ENCODE measurements around the gene C2CD4D.
A peak's percentile ranks its signal among the peaks of the same experiment; 100 is the strongest.

C2CD4D gene

GRCh38 chr1:151814971-151815545 is 24.6 kb downstream of the C2CD4D start:
- Histone ChIP-seq H3K36me3 (ENCODE audit: control insufficient read depth in 1 of 2, insufficient read depth in 2 of 2, low read depth in 1 of 2, low read length in 2 of 2) (no peaks in the 10 kb centered on the region), H3K4me3 (ENCODE audit: insufficient read depth in 1 of 2, low read depth in 1 of 2, low read length in 2 of 2) (no peak overlapping the region), H3K27me3 (ENCODE audit: control insufficient read depth in 1 of 2, insufficient read depth in 1 of 2, low read length in 2 of 2) (peaks cover 55 to 69% of the 10 kb centered on the region in 2 experiments), H2BK15ac (ENCODE audit: low read depth, poor library complexity, severe bottlenecking) (peak overlapping the region; percentile 8), H4K8ac (ENCODE audit: low read length) (no peak overlapping the region), H2BK12ac (ENCODE audit: low read length in 2 of 2) (no peak overlapping the region), H3K23ac (ENCODE audit: low read length in 2 of 2) (no peak overlapping the region), H3K14ac (ENCODE audit: low read length in 2 of 2) (no peak overlapping the region), H3K4ac (ENCODE audit: low read depth in 1 of 2, low read length in 2 of 2) (no peak overlapping the region), H2AFZ (ENCODE audit: low read depth, low read length) (no peak overlapping the region), H3K9me3 (ENCODE audit: control insufficient read depth, low read length) (no peaks in the 10 kb centered on the region), H2BK120ac (ENCODE audit: low read depth, low read length) (no peak overlapping the region), H3K4me1 (ENCODE audit: control insufficient read depth, insufficient read depth, low read depth, low read length) (no peaks in the 10 kb centered on the region), H2BK5ac (ENCODE audit: low read depth, low read length, poor library complexity, severe bottlenecking) (no peak overlapping the region), H4K91ac (ENCODE audit: low read length) (no peak overlapping the region), H3K9ac (ENCODE audit: low read length) (no peak overlapping the region), H3K4me2 (ENCODE audit: low read length, poor library complexity, severe bottlenecking) (no peak overlapping the region), H3K27ac (ENCODE audit: low read length, poor library complexity, severe bottlenecking) (no peak overlapping the region), H3K79me1 (replicated peaks; ENCODE audit: low read length, poor library complexity, severe bottlenecking) (no peaks in the 10 kb centered on the region), H2AK5ac (ENCODE audit: low read length, severe bottlenecking) (no peak overlapping the region), H3K18ac (ENCODE audit: low read depth in 1 of 2, low read length in 2 of 2) (no peak overlapping the region)
- DNase-seq, result no peak
- WGBS, result 74% methylated on average over 8 of the region's 8 CpGs

- Histone ChIP-seq H3K4me3 (ENCODE audit: insufficient read depth in 1 of 2, low read depth in 1 of 2, low read length in 2 of 2) (no peak overlapping the region), H2BK12ac (ENCODE audit: low read length in 2 of 2) (no peak overlapping the region), H2BK15ac (ENCODE audit: low read depth, poor library complexity, severe bottlenecking) (no peak overlapping the region), H3K9me3 (ENCODE audit: control insufficient read depth, low read length) (no peaks in the 10 kb centered on the region), H3K4me1 (ENCODE audit: control insufficient read depth, insufficient read depth, low read depth, low read length) (no peaks in the 10 kb centered on the region), H3K14ac (ENCODE audit: low read length in 2 of 2) (no peak overlapping the region), H3K27me3 (ENCODE audit: control insufficient read depth in 1 of 2, insufficient read depth in 1 of 2, low read length in 2 of 2) (peaks cover 57 to 63% of the 10 kb centered on the region in 2 experiments), H4K91ac (ENCODE audit: low read length) (no peak overlapping the region), H3K27ac (ENCODE audit: low read length, poor library complexity, severe bottlenecking) (no peak overlapping the region), H4K8ac (ENCODE audit: low read length) (no peak overlapping the region), H2BK120ac (ENCODE audit: low read depth, low read length) (no peak overlapping the region), H3K18ac (ENCODE audit: low read depth in 1 of 2, low read length in 2 of 2) (no peak overlapping the region), H3K4ac (ENCODE audit: low read depth in 1 of 2, low read length in 2 of 2) (no peak overlapping the region), H2BK5ac (ENCODE audit: low read depth, low read length, poor library complexity, severe bottlenecking) (no peak overlapping the region), H3K23ac (ENCODE audit: low read length in 2 of 2) (no peak overlapping the region), H3K79me1 (replicated peaks; ENCODE audit: low read length, poor library complexity, severe bottlenecking) (no peaks in the 10 kb centered on the region), H3K9ac (ENCODE audit: low read length) (no peak overlapping the region), H3K4me2 (ENCODE audit: low read length, poor library complexity, severe bottlenecking) (no peak overlapping the region), H2AFZ (ENCODE audit: low read depth, low read length) (no peak overlapping the region), H2AK5ac (ENCODE audit: low read length, severe bottlenecking) (no peak overlapping the region), H3K36me3 (ENCODE audit: control insufficient read depth in 1 of 2, insufficient read depth in 2 of 2, low read depth in 1 of 2, low read length in 2 of 2) (no peaks in the 10 kb centered on the region)
- DNase-seq, result no peak
- 77% methylated on average over 15 of the region's 15 CpGs for WGBS
Observed at GRCh38 chr1:151814426-151814825, 25.2 kb downstream of the C2CD4D start.

GRCh38 chr1:151813271-151813977 is 26.2 kb downstream of the C2CD4D start:
- H3K36me3 ChIP-seq (ENCODE audit: control insufficient read depth in 1 of 2, insufficient read depth in 2 of 2, low read depth in 1 of 2, low read length in 2 of 2), result no peaks in the 10 kb centered on the region
- no peak overlapping the region for H2AFZ ChIP-seq (ENCODE audit: low read depth, low read length)
- 83% methylated on average over 11 of the region's 12 CpGs for WGBS
- no peaks in the 10 kb centered on the region for H3K79me1 ChIP-seq (replicated peaks; ENCODE audit: low read length, poor library complexity, severe bottlenecking)
- no peak overlapping the region for H3K4me2 ChIP-seq (ENCODE audit: low read length, poor library complexity, severe bottlenecking)
- H4K91ac ChIP-seq (ENCODE audit: low read length), result no peak overlapping the region
- H3K4me3 ChIP-seq (ENCODE audit: insufficient read depth in 1 of 2, low read depth in 1 of 2, low read length in 2 of 2), result no peak overlapping the region
- no peak for DNase-seq
- no peak overlapping the region for H3K23ac ChIP-seq (ENCODE audit: low read length in 2 of 2)
- H3K18ac ChIP-seq (ENCODE audit: low read depth in 1 of 2, low read length in 2 of 2), result no peak overlapping the region
- no peak overlapping the region for H4K8ac ChIP-seq (ENCODE audit: low read length)
- H3K27me3 ChIP-seq (ENCODE audit: control insufficient read depth in 1 of 2, insufficient read depth in 1 of 2, low read length in 2 of 2), result peaks cover 52 to 62% of the 10 kb centered on the region in 2 experiments
- no peak overlapping the region for H3K9ac ChIP-seq (ENCODE audit: low read length)
- no peak overlapping the region for H2BK120ac ChIP-seq (ENCODE audit: low read depth, low read length)
- no peak overlapping the region for H2BK15ac ChIP-seq (ENCODE audit: low read depth, poor library complexity, severe bottlenecking)
- no peak overlapping the region for H2BK12ac ChIP-seq (ENCODE audit: low read length in 2 of 2)
- H3K9me3 ChIP-seq (ENCODE audit: control insufficient read depth, low read length), result no peaks in the 10 kb centered on the region
- no peak overlapping the region for H3K14ac ChIP-seq (ENCODE audit: low read length in 2 of 2)
- no peak overlapping the region for H3K27ac ChIP-seq (ENCODE audit: low read length, poor library complexity, severe bottlenecking)
- no peak overlapping the region for H3K4ac ChIP-seq (ENCODE audit: low read depth in 1 of 2, low read length in 2 of 2)
- no peak overlapping the region for H2BK5ac ChIP-seq (ENCODE audit: low read depth, low read length, poor library complexity, severe bottlenecking)
- no peaks in the 10 kb centered on the region for H3K4me1 ChIP-seq (ENCODE audit: control insufficient read depth, insufficient read depth, low read depth, low read length)
- no peak overlapping the region for H2AK5ac ChIP-seq (ENCODE audit: low read length, severe bottlenecking)

GRCh38 chr1:151811181-151811580 is 28.4 kb downstream of the C2CD4D start:
- H3K4ac ChIP-seq (ENCODE audit: low read depth in 1 of 2, low read length in 2 of 2), result no peak overlapping the region
- H2BK12ac ChIP-seq (ENCODE audit: low read length in 2 of 2), result no peak overlapping the region
- no peaks in the 10 kb centered on the region for H3K36me3 ChIP-seq (ENCODE audit: control insufficient read depth in 1 of 2, insufficient read depth in 2 of 2, low read depth in 1 of 2, low read length in 2 of 2)
- H3K27ac ChIP-seq (ENCODE audit: low read length, poor library complexity, severe bottlenecking), result no peak overlapping the region
- H2AK5ac ChIP-seq (ENCODE audit: low read length, severe bottlenecking), result no peak overlapping the region
- no peak overlapping the region for H2BK15ac ChIP-seq (ENCODE audit: low read depth, poor library complexity, severe bottlenecking)
- DNase-seq, result no peak
- no peaks in the 10 kb centered on the region for H3K9me3 ChIP-seq (ENCODE audit: control insufficient read depth, low read length)
- no peak overlapping the region for H2BK120ac ChIP-seq (ENCODE audit: low read depth, low read length)
- 86% methylated on average over 9 of the region's 9 CpGs for WGBS
- no peak overlapping the region for H2BK5ac ChIP-seq (ENCODE audit: low read depth, low read length, poor library complexity, severe bottlenecking)
- H3K23ac ChIP-seq (ENCODE audit: low read length in 2 of 2), result no peak overlapping the region
- H3K4me2 ChIP-seq (ENCODE audit: low read length, poor library complexity, severe bottlenecking), result no peak overlapping the region
- no peaks in the 10 kb centered on the region for H3K4me1 ChIP-seq (ENCODE audit: control insufficient read depth, insufficient read depth, low read depth, low read length)
- H3K9ac ChIP-seq (ENCODE audit: low read length), result no peak overlapping the region
- no peak overlapping the region for H4K91ac ChIP-seq (ENCODE audit: low read length)
- H3K18ac ChIP-seq (ENCODE audit: low read depth in 1 of 2, low read length in 2 of 2), result no peak overlapping the region
- H4K8ac ChIP-seq (ENCODE audit: low read length), result no peak overlapping the region
- no peak overlapping the region for H3K4me3 ChIP-seq (ENCODE audit: insufficient read depth in 1 of 2, low read depth in 1 of 2, low read length in 2 of 2)
- peaks cover 56 to 66% of the 10 kb centered on the region in 2 experiments for H3K27me3 ChIP-seq (ENCODE audit: control insufficient read depth in 1 of 2, insufficient read depth in 1 of 2, low read length in 2 of 2)
- H2AFZ ChIP-seq (ENCODE audit: low read depth, low read length), result no peak overlapping the region
- no peaks in the 10 kb centered on the region for H3K79me1 ChIP-seq (replicated peaks; ENCODE audit: low read length, poor library complexity, severe bottlenecking)
- H3K14ac ChIP-seq (ENCODE audit: low read length in 2 of 2), result no peak overlapping the region
